OCI-LY3 (cell line): ENCODE measurements around the gene SFTPA1.

Experiments used
- CTCF ChIP-seq: fragments of 200-600, 300-600 bp; sonication (generic); IDR thresholded peaks from 2 replicates; pipeline ENCODE4 v1.5.1; 2014; ENCODE audit warnings: antibody characterized with exemption, low read length, low read depth
- EZH2phosphoT487 ChIP-seq: fragments of 200-600 bp; shearing (Covaris generic); IDR thresholded peaks from 2 replicates; pipeline ENCODE4 v1.6.1; 2018; ENCODE audit warnings: antibody characterized with exemption, mixed run types, low read depth

- no peak for TF ChIP-seq CTCF
- no peak for TF ChIP-seq EZH2phosphoT487
Measured at GRCh38 chr10:79628988-79629954, 18.5 kb downstream of the SFTPA1 start.
